IMR-90 (cell line): ENCODE measurements around the gene EBF3. TPM values are rescaled to one million over a fixed set of nuclear protein-coding genes. Genes with fewer than 3 reads are reported as not detected.

ENCODE experiments used
- ATAC-seq: fragments of 200-7000 bp; cut with Tn5 transposase; 2 replicates; pipeline ENCODE4 v1.9.1; 2020; ENCODE audit warnings: low read depth, mild to moderate bottlenecking, moderate library complexity
- BruUV-seq: library from RNA; stranded (reverse); fragments of 400-500 nt; replicated peaks from 2 replicates; lab custom pipeline; 2021; lab: Mats Ljungman, UMichigan
- CTCF ChIA-PET: fragments of 300-600 bp; formaldehyde crosslinking; extraction: SDS; loops from one replicate; lab custom pipeline; 2021; ENCODE audit warnings: antibody characterized with exemption; lab: Yijun Ruan, JAX
- POLR2A ChIA-PET: fragments of 300-600 bp; sonication (Branson Sonifier 250); formaldehyde crosslinking; loops from one replicate; lab custom pipeline; 2022; ENCODE audit warnings: antibody characterized with exemption; ENCODE audit not compliant: unreplicated experiment; lab: Charles Lee
- DNase-seq: peaks from one replicate; pipeline ENCODE4 v3.0.0; 2013
- H2AFZ ChIP-seq: replicated peaks from 2 replicates; pipeline ENCODE3; 2013; ENCODE audit warnings: low read length, mild to moderate bottlenecking; ENCODE audit not compliant: poor library complexity
- H2AK5ac ChIP-seq: 2 replicates; pipeline ENCODE4 v1.6.1; 2013; ENCODE audit warnings: low read depth, low read length, inconsistent platforms
- H2AK9ac ChIP-seq: replicated peaks from 2 replicates; pipeline ENCODE3; 2013; ENCODE audit warnings: mild to moderate bottlenecking, low read depth, low read length, moderate library complexity; ENCODE audit not compliant: poor library complexity
- H2BK120ac ChIP-seq: 2 replicates; pipeline ENCODE4 v1.6.1; 2013; ENCODE audit warnings: low read depth, low read length, inconsistent platforms
- H2BK15ac ChIP-seq: 3 replicates; pipeline ENCODE4 v1.6.1; 2013; ENCODE audit warnings: low read depth, low read length, inconsistent platforms
- H2BK20ac ChIP-seq: 2 replicates; pipeline ENCODE4 v1.6.1; 2013; ENCODE audit warnings: low read depth, mild to moderate bottlenecking, inconsistent platforms, low read length, moderate library complexity
- H2BK5ac ChIP-seq: 2 replicates; pipeline ENCODE4 v1.6.1; 2013; ENCODE audit warnings: mild to moderate bottlenecking, low read depth, low read length, inconsistent platforms; ENCODE audit not compliant: poor library complexity, severe bottlenecking
- H3K14ac ChIP-seq: replicated peaks from 2 replicates; pipeline ENCODE4 v1.6.1; 2013; ENCODE audit warnings: low read depth, low read length, inconsistent platforms
- H3K18ac ChIP-seq: 2 replicates; pipeline ENCODE4 v1.6.1; 2013; ENCODE audit warnings: low read depth, low read length, control low read depth
- H3K23ac ChIP-seq: 2 replicates; pipeline ENCODE4 v1.6.1; 2013; ENCODE audit warnings: low read depth, low read length, inconsistent platforms
- H3K27ac ChIP-seq: 2 replicates; pipeline ENCODE4 v1.5.1; 2013; ENCODE audit warnings: mild to moderate bottlenecking, control low read depth, low read length; ENCODE audit not compliant: insufficient read depth
- H3K27me3 ChIP-seq: 2 replicates; pipeline ENCODE4 v1.6.1; 2013; ENCODE audit warnings: low read length; ENCODE audit not compliant: control insufficient read depth, insufficient read depth
- H3K36me3 ChIP-seq: 2 replicates; pipeline ENCODE4 v1.6.1; 2013; ENCODE audit warnings: low read length, mixed read lengths; ENCODE audit not compliant: control insufficient read depth, insufficient read depth
- H3K4ac ChIP-seq: 2 replicates; pipeline ENCODE4 v1.6.1; 2013; ENCODE audit warnings: low read depth, low read length, inconsistent platforms
- H3K4me1 ChIP-seq: 2 replicates; pipeline ENCODE4 v1.6.1; 2013; ENCODE audit warnings: low read length, mixed read lengths; ENCODE audit not compliant: control insufficient read depth, insufficient read depth
- H3K4me2 ChIP-seq: 2 replicates; pipeline ENCODE4 v1.6.1; 2013; ENCODE audit warnings: low read depth, mild to moderate bottlenecking, control low read depth, low read length, moderate library complexity
- H3K4me3 ChIP-seq: 2 replicates; pipeline ENCODE4 v1.5.1; 2013; ENCODE audit warnings: low read depth, mild to moderate bottlenecking, control low read depth, low read length, moderate library complexity; ENCODE audit not compliant: insufficient read depth
- H3K56ac ChIP-seq: 2 replicates; pipeline ENCODE4 v1.6.1; 2013; ENCODE audit warnings: low read length, inconsistent platforms; ENCODE audit not compliant: insufficient read depth; ENCODE audit errors: extremely low read depth
- H3K79me1 ChIP-seq, 2 experiments: 2 replicates each; pipeline ENCODE4 v1.6.1; 2013; ENCODE audit warnings: low read length in 2 of 2, inconsistent platforms in 1 of 2, low read depth in 1 of 2
- H3K9ac ChIP-seq: 2 replicates; pipeline ENCODE4 v1.6.1; 2013; ENCODE audit warnings: low read depth, low read length, control low read depth
- H3K9me1 ChIP-seq: 2 replicates; pipeline ENCODE4 v1.6.1; 2013; ENCODE audit warnings: low read length, inconsistent platforms; ENCODE audit not compliant: insufficient read depth
- H3K9me3 ChIP-seq: 2 replicates; pipeline ENCODE4 v1.6.1; 2013; ENCODE audit warnings: low read length; ENCODE audit not compliant: control insufficient read depth, insufficient read depth
- H4K20me1 ChIP-seq: 2 replicates; pipeline ENCODE4 v1.6.1; 2013; ENCODE audit warnings: low read length, inconsistent platforms; ENCODE audit not compliant: insufficient read depth
- H4K5ac ChIP-seq: 2 replicates; pipeline ENCODE4 v1.6.1; 2013; ENCODE audit warnings: mild to moderate bottlenecking, low read depth, low read length, control low read depth
- H4K8ac ChIP-seq, 2 experiments: 2 replicates each; pipeline ENCODE4 v1.6.1; 2013; ENCODE audit warnings: low read depth in 2 of 2, low read length in 2 of 2, control low read depth in 1 of 2, inconsistent platforms in 1 of 2
- H4K91ac ChIP-seq: 2 replicates; pipeline ENCODE4 v1.6.1; 2013; ENCODE audit warnings: low read depth, low read length, inconsistent platforms; ENCODE audit not compliant: insufficient read depth
- FOS ChIP-seq: fragments of 150-350 bp; IDR thresholded peaks from 2 replicates; pipeline ENCODE4 v1.6.1; 2016; ENCODE audit warnings: low read depth, low read length
- MAFK ChIP-seq: IDR thresholded peaks from 2 replicates; pipeline ENCODE4 v1.6.1; 2012; ENCODE audit warnings: low read depth, low read length, improper control_type of control experiment
- RAD21 ChIP-seq: IDR thresholded peaks from 2 replicates; pipeline ENCODE4 v1.6.1; 2012; ENCODE audit warnings: low read length, improper control_type of control experiment
- RFX5 ChIP-seq: IDR thresholded peaks from 2 replicates; pipeline ENCODE4 v1.8.0; 2012; ENCODE audit warnings: low read depth, mild to moderate bottlenecking, low read length, moderate library complexity
- SMC3 ChIP-seq: fragments of 150-350 bp; IDR thresholded peaks from 2 replicates; pipeline ENCODE4 v1.6.1; 2016; ENCODE audit warnings: low read depth, mild to moderate bottlenecking, antibody characterized with exemption, low read length, moderate library complexity
- USF2 ChIP-seq: fragments of 150-350 bp; IDR thresholded peaks from 2 replicates; pipeline ENCODE4 v1.6.1; 2017; ENCODE audit warnings: mild to moderate bottlenecking, antibody characterized with exemption, low read length, low read depth
- WGBS, 2 experiments: methylation state at CpG; one replicate each; pipeline versions ENCODE4 v1.1.5 to v1.1.7; 2013; ENCODE audit warnings: missing lambda C conversion rate in 2 of 2; ENCODE audit not compliant: insufficient read length in 1 of 2; ENCODE audit errors: extremely low coverage in 2 of 2; 5-methylcytosine and 5-hydroxymethylcytosine counted together
- dilution Hi-C: fragments of 300-500 bp; cut with HindIII; formaldehyde crosslinking; loops from one replicate; pipeline ENCODE4 v1.14.3; 2018; ENCODE audit warnings: low sequenced_read_pairs; ENCODE audit not compliant: unreplicated experiment
- in situ Hi-C: fragments of 300-500 bp; cut with MboI; formaldehyde crosslinking; loops from 3 replicates; pipeline ENCODE4 v1.14.3; 2019; ENCODE audit warnings: low sequenced_read_pairs, inconsistent platforms, mixed read lengths
- intact Hi-C: fragments of 100-400 bp; cut with micrococcal nuclease; formaldehyde crosslinking; loops from 2 replicates; pipeline ENCODE4 v1.10.0; 2022
- polyA plus RNA-seq, 3 experiments: library from polyadenylated mRNA; depleted of rRNA; stranded (reverse); fragments of >200 nt; gene quantifications; 2 replicates each; pipeline ENCODE4 v1.2.3, GENCODE V29; 2012; ENCODE audit warnings: low replicate concordance in 1 of 3
- total RNA-seq: library from RNA; depleted of rRNA; stranded (reverse); fragments of >200 nt; gene quantifications from 2 replicates; pipeline ENCODE4 v1.2.3, GENCODE V29; 2012

Gene EBF3
- total and polyA plus RNA-seq, 2 of the 4 experiments (the other 2 are of a cell fraction): 0.36 to 0.70 TPM

- no TSS peak for BruUV-seq
- POLR2A ChIA-PET: no interaction called here
Measured at GRCh38 chr10:129954492-129955315, 9.4 kb downstream of the EBF3 start.

More at GRCh38 chr10:129954492-129955315, 9.4 kb downstream of the EBF3 start:
- no peak overlapping the region for H2AFZ ChIP-seq
- in situ Hi-C loops: no loop called here
- intact Hi-C loops: loop anchor here (5.0 to 10.0 kb wide), 2 partner anchors 630 to 857 kb away; no protein-coding TSS in a partner anchor
- H2BK20ac ChIP-seq: no peak overlapping the region
- DNase-seq (no peak), ATAC-seq (no peak)
- no peaks in the 10 kb centered on the region for H3K9me1 ChIP-seq
- TF ChIP-seq SMC3 (no peak), FOS (no peak), USF2 (no peak), MAFK (no peak), RFX5 (no peak), RAD21 (no peak)
- no peak overlapping the region for H3K18ac ChIP-seq
- CTCF ChIA-PET: no interaction called here
- H3K14ac ChIP-seq: no peak overlapping the region
- H3K4me1 ChIP-seq: peaks cover 2% of the 10 kb centered on the region; the same call in 1 of the 2 replicates
- no peaks in the 10 kb centered on the region for H3K9me3 ChIP-seq
- no peak overlapping the region for H3K23ac ChIP-seq
- WGBS, 2 experiments: 100% methylated on average over 1 of the region's 11 CpGs; no CpG with 5 or more reads in 1 of the 2 experiments
- H2BK120ac ChIP-seq: no peak overlapping the region
- H2AK5ac ChIP-seq: no peak overlapping the region
- no peak overlapping the region for H4K5ac ChIP-seq
- H4K20me1 ChIP-seq: no peaks in the 10 kb centered on the region
- dilution Hi-C loops: no loop called here
- no peaks in the 10 kb centered on the region for H3K79me1 ChIP-seq
- H3K9ac ChIP-seq: no peak overlapping the region
- no peak overlapping the region for H3K56ac ChIP-seq
- H2BK15ac ChIP-seq: no peak overlapping the region
- no peak overlapping the region for H3K4me2 ChIP-seq
- no peak overlapping the region for H2AK9ac ChIP-seq
- H3K4me3 ChIP-seq: no peak overlapping the region
- H4K8ac ChIP-seq: no peak overlapping the region
- no peak overlapping the region for H3K4ac ChIP-seq
- peaks cover 16% of the 10 kb centered on the region for H3K27me3 ChIP-seq
- no peak overlapping the region for H3K27ac ChIP-seq
- H4K91ac ChIP-seq: no peak overlapping the region
- H3K36me3 ChIP-seq: peaks cover 5% of the 10 kb centered on the region; the same call in 1 of the 2 replicates
- H2BK5ac ChIP-seq: no peak overlapping the region
